Adrenal gland (tissue), 12 donors: ENCODE data around the gene ELL. TPM values are rescaled to one million over a fixed set of nuclear protein-coding genes. Genes with fewer than 3 reads are reported as not detected.

Experiments used
- DNase-seq, 7 donors: peaks; one replicate each; pipeline ENCODE4 v3.0.0-alpha.2; 2019 to 2020
- H3K27ac ChIP-seq, 5 donors: fragments of 200-600 bp; sonication (generic) in 4 of 5; 1 replicate in 3 of 5; 2 replicates in 2 of 5; pipeline versions ENCODE4 v1.5.1 to v1.8.0; 2016 to 2020; ENCODE audit warnings: mild to moderate bottlenecking in 1 of 5
- H3K27me3 ChIP-seq: fragments of 200-600 bp; 2 replicates; pipeline ENCODE4 v1.8.0; 2021
- H3K36me3 ChIP-seq, 2 donors: fragments of 200-600 bp; replicated peaks in 1 of 2; 1 replicate in 1 of 2; 2 replicates in 1 of 2; pipeline versions ENCODE4 v1.5.1 to v1.8.0; 2018 to 2022
- H3K4me1 ChIP-seq, 2 donors: fragments of 200-600 bp; replicated peaks in 1 of 2; 1 replicate in 1 of 2; 2 replicates in 1 of 2; pipeline versions ENCODE4 v1.5.1 to v1.8.0; 2018 to 2021
- H3K4me3 ChIP-seq, 4 donors: fragments of 200-600 bp; sonication (generic) in 3 of 4; one replicate each; pipeline ENCODE4 v1.5.1; 2016 to 2018
- H3K9me3 ChIP-seq, 3 donors: fragments of 200-600 bp; sonication (generic) in 1 of 3; replicated peaks in 1 of 3; 1 replicate in 2 of 3; 2 replicates in 1 of 3; pipeline versions ENCODE4 v1.5.1 to v1.8.0; 2016 to 2021
- CTCF ChIP-seq, 6 experiments: fragments of 450-650 bp in 4 of 6; fragments of 200-600 bp in 2 of 6; sonication (generic) in 1 of 6; IDR thresholded peaks; 1 replicate in 5 of 6; 2 replicates in 1 of 6; pipeline versions ENCODE4 v1.5.1 to v1.8.0; 2016 to 2021; ENCODE audit warnings: antibody characterized with exemption in 6 of 6, mild to moderate bottlenecking in 2 of 6, moderate library complexity in 1 of 6
- POLR2A ChIP-seq, 2 donors: fragments of 450-650 bp; IDR thresholded peaks; one replicate each; pipeline ENCODE4 v1.6.1; 2017; ENCODE audit warnings: antibody characterized with exemption in 2 of 2, mild to moderate bottlenecking in 2 of 2, moderate library complexity in 1 of 2
- WGBS, 4 donors: extraction: QIAGEN DNeasy Blood & Tissue Kit in 2 of 4; methylation state at CpG; one replicate each; pipeline versions ENCODE4 v1.1.5 to v1.1.7; 2013 to 2017; 5-methylcytosine and 5-hydroxymethylcytosine counted together
- intact Hi-C, 2 donors: fragments of 100-400 bp; cut with DNase I; formaldehyde crosslinking; loops; one replicate each; pipeline versions ENCODE4 v1.14.1 to v1.15.0; 2022 to 2023
- polyA plus RNA-seq, 3 donors: library from polyadenylated mRNA; stranded (reverse); fragments of 200-250 nt in 2 of 3; fragments of 350-450 nt in 1 of 3; fragmentation: Illumina TruSeq in 1 of 3; extraction: RNeasy Lipid Tissue Mini Kit (QIAGEN cat#74804) in 1 of 3; gene quantifications; one replicate each; pipeline ENCODE4 v1.2.3, GENCODE V29; 2013 to 2014
- total RNA-seq, 9 donors: library from RNA; depleted of rRNA in 4 of 9; stranded (reverse); fragments of >200 nt in 4 of 9; fragments of 120-200 nt in 1 of 9; fragmentation: NEBNext Ultra II Directional in 1 of 9; extraction: Animal tissue kit (Norgen Biotek cat#: 25700) in 1 of 9; gene quantifications; one replicate each; pipeline versions ENCODE4 v1.1.0 to v1.2.4, GENCODE V29; 2013 to 2023
- donor health status: healthy with polysubstance abuse.
- donor health status: Bipolar disorder and iron deficiency.
- donor health status: DM: yes; HTN: yes; CAD: no.
- donor health status: DM: no; HTN: no; CAD: no.
- donor health status: DM: no; HTN: no; CAD: no.
- donor health status: DM: yes; HTN: yes; CAD: no.

The ELL gene
- total and polyA plus RNA-seq, 12 donors, result 1.8 to 28.3 (median 13.8) TPM

GRCh38 chr19:18433015-18433691 lies 88.7 kb downstream of the ELL start:
- TF ChIP-seq POLR2A (IDR thresholded peaks at IDR 0.05) (no peak), CTCF (IDR thresholded peaks at IDR 0.05) (peak in 1 of 6 experiments; percentile 3)
- no peaks in the 10 kb centered on the region for H3K36me3 ChIP-seq
- no peaks in the 10 kb centered on the region for H3K9me3 ChIP-seq
- intact Hi-C loops, result no loop called here
- no peaks in the 10 kb centered on the region for H3K27me3 ChIP-seq
- peaks cover 22 to 43% of the 10 kb centered on the region in 2 donors for H3K4me1 ChIP-seq
- H3K27ac ChIP-seq, result peak overlapping the region in 4 of 5 donors; percentile 25 to 86 (median 76)
- peak in 6 of 7 donors; percentile 51 to 80 (median 67) for DNase-seq
- peak overlapping the region in 2 of 4 donors; percentile 50 to 77 for H3K4me3 ChIP-seq
- WGBS, 4 donors, result 7 to 13% (median 9%) methylated on average over 20 to 59 of the region's 59 CpGs; no CpG with 5 or more reads in 1 of the 4 donors

- H3K36me3 ChIP-seq, result no peaks in the 10 kb centered on the region
- no peaks in the 10 kb centered on the region for H3K27me3 ChIP-seq
- no peaks in the 10 kb centered on the region for H3K9me3 ChIP-seq
- peak overlapping the region in 2 of 4 donors; percentile 50 to 77 for H3K4me3 ChIP-seq
- H3K27ac ChIP-seq, result peak overlapping the region in 3 of 5 donors; percentile 70 to 86 (median 83)
- intact Hi-C loops, result no loop called here
- peaks cover 21 to 37% of the 10 kb centered on the region in 2 donors for H3K4me1 ChIP-seq
- no peak for TF ChIP-seq CTCF (IDR thresholded peaks at IDR 0.05)
- no peak for TF ChIP-seq POLR2A (IDR thresholded peaks at IDR 0.05)
- 21 to 51% (median 45%) methylated on average over 5 to 13 of the region's 13 CpGs for WGBS, 4 donors
- peak in 2 of 7 donors; percentile 32 to 35 for DNase-seq
Measured at GRCh38 chr19:18432275-18433014, 89.4 kb downstream of the ELL start.

GRCh38 chr19:18431351-18432197 lies 90.3 kb downstream of the ELL start:
- peak in 4 of 7 donors; percentile 2 to 53 (median 34) for DNase-seq
- Histone ChIP-seq H3K27ac (peak overlapping the region in 1 of 5 donors; percentile 17), H3K27me3 (no peaks in the 10 kb centered on the region), H3K9me3 (no peaks in the 10 kb centered on the region), H3K4me3 (no peak overlapping the region), H3K36me3 (no peaks in the 10 kb centered on the region), H3K4me1 (peaks cover 15 to 35% of the 10 kb centered on the region in 2 donors)
- 77 to 95% (median 83%) methylated on average over 4 to 34 of the region's 34 CpGs for WGBS, 4 donors
- no peak for TF ChIP-seq CTCF (IDR thresholded peaks at IDR 0.05)
- TF ChIP-seq POLR2A (IDR thresholded peaks at IDR 0.05), result no peak
- intact Hi-C loops, result no loop called here
